Activated naive CD4-positive, alpha-beta T cell treated with anti-CD3 and anti-CD28 coated beads, Interleukin-2, amount 50 U/mL, for 72 hours (primary cell): ENCODE measurements around the gene TMEM267. TPM values are rescaled to one million over a fixed set of nuclear protein-coding genes. Genes with fewer than 3 reads are reported as not detected.
"Not testable (repeated sequence)": the region's sequence is repeated elsewhere in the genome, so short reads cannot be mapped to it uniquely, and the experiment has no call there.

Source experiments
- ATAC-seq, 2 donors: fragments of 150-1000 bp; cut with Tn5 transposase; 2 replicates each; pipeline ENCODE4 v1.10.0; 2021; ENCODE audit warnings: mild to moderate bottlenecking in 2 of 2, moderate library complexity in 2 of 2
- DNase-seq, 2 donors: peaks; one replicate each; pipeline ENCODE4 v3.0.0; 2021 to 2022; ENCODE audit warnings: low spot score in 2 of 2
- H3K27ac Mint-ChIP-seq, 2 donors: one replicate each; pipeline ENCODE4 v1.8.0; 2022; ENCODE audit warnings: mild to moderate bottlenecking in 2 of 2, mixed read lengths in 2 of 2
- H3K36me3 Mint-ChIP-seq, 2 donors: one replicate each; pipeline ENCODE4 v1.8.0; 2022; ENCODE audit warnings: mixed read lengths in 2 of 2
- H3K9me3 Mint-ChIP-seq, 2 donors: one replicate each; pipeline ENCODE4 v1.8.0; 2022; ENCODE audit warnings: mixed read lengths in 2 of 2
- total RNA-seq, 2 donors: library from RNA; stranded (reverse); gene quantifications; one replicate each; pipeline ENCODE4 v1.2.3, GENCODE V29; 2022

TMEM267 gene
- total RNA-seq, 2 donors from 2014 or later = 14.2 to 16.0 TPM

DNA sequence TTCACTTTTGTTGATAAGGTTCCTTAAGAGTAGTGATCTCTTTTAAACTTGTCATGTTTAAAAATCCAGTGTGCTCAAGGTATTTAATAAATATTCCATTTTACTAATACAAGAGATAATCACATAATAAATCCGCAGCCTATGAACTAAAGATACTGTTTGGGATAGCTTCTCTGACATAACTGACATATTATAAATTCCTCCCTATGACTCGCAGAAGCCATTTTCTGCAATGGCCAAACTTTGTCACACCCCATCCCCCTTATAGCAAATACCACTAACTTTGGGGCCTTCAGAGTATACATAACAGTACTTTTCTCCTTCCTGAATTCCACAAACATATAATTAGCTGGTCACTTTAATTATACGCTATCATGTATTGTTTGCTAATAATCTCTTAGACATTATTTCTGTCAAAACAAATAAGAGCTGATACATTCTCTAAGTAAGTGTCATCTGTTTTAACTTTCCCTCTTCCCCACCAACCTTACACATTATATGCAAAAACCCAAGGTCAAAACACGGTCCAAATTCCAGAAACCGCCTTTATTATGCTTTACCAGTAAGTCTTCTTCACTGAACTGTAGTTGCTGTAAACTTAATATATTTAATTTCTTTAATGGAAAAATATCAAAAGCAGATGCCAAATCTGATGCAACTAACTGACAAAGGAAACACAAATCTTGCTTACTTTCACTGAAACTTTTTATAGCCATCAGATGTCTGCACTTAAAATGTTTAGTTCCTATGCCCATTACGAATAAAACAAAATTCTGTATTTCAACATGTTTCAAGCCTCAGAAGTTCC, 971 bp downstream of the TMEM267 start:
- DNase-seq (no peak), ATAC-seq (no peak)
- peaks cover 16 to 21% of the 10 kb centered on the region in 2 donors for H3K36me3 Mint-ChIP-seq
- H3K9me3 Mint-ChIP-seq = no peaks in the 10 kb centered on the region
- H3K27ac Mint-ChIP-seq = peak overlapping the region; percentile 94 to 99

GRCh38 chr5:43469671-43470391, 13.8 kb downstream of the TMEM267 start:
- ATAC-seq (no peak), DNase-seq (no peak)
- Mint-ChIP-seq H3K9me3 (peaks cover 16 to 38% of the 10 kb centered on the region in 2 donors), H3K36me3 (peaks cover 64 to 89% of the 10 kb centered on the region in 2 donors), H3K27ac (no peak overlapping the region)

DNA sequence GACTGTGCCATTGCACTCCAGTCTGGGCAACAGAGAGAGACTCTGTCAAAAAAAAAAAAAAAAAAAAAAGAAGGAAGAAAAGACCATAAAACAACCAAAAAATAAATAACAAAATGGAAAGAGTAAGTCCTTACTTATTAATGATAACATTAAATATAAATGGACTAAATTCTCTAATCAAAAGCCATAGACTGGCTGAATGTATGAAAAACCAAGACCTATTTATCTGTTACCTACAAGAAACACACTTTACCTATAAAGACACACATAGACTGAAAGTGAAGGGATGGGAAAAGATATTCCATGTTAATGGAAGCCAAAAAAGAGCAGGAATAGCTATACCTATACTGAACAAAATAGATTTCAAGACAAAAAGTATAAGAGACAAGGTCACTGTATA, 16.6 kb downstream of the TMEM267 start:
- peaks cover 53 to 81% of the 10 kb centered on the region in 2 donors for H3K36me3 Mint-ChIP-seq
- H3K9me3 Mint-ChIP-seq = peaks cover 16 to 27% of the 10 kb centered on the region in 2 donors
- DNase-seq (no peak), ATAC-seq (no peak)
- peak overlapping the region in 1 of 2 donors; percentile 46 for H3K27ac Mint-ChIP-seq

- H3K9me3 Mint-ChIP-seq = peaks cover 16 to 20% of the 10 kb centered on the region in 2 donors
- not testable (repeated sequence) for H3K27ac Mint-ChIP-seq, ATAC-seq, DNase-seq
- peaks cover 61 to 75% of the 10 kb centered on the region in 2 donors for H3K36me3 Mint-ChIP-seq
Observed at GRCh38 chr5:43465455-43465854, 18.2 kb downstream of the TMEM267 start.

DNA sequence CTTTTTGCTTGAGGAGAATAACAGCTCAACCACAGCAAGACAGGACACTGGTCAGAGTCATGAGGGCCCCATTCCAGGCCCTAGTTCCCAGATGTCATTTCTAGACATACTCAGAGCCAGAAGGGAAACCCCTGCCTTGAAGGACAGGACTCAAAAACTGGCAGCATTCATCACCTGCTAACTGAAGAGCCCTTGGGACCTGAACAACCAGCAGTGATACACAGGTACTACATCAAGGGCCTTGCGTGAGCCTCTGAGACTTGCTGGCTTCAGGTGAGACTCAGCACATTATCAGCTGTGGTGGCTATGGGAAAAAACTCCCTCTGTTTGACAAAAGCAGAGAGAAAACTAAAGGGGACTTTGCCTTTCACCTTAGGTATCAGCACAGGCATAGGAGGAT, 22.6 kb downstream of the TMEM267 start:
- H3K9me3 Mint-ChIP-seq = peaks cover 2 to 21% of the 10 kb centered on the region in 2 donors
- DNase-seq (no peak), ATAC-seq (no peak)
- H3K27ac Mint-ChIP-seq = peak overlapping the region in 1 of 2 donors; percentile 29
- peaks cover 29 to 63% of the 10 kb centered on the region in 2 donors for H3K36me3 Mint-ChIP-seq

GRCh38 chr5:43456556-43456955, 27.1 kb downstream of the TMEM267 start:
- peaks cover 3 to 19% of the 10 kb centered on the region in 2 donors for H3K9me3 Mint-ChIP-seq
- peaks cover 29 to 63% of the 10 kb centered on the region in 2 donors for H3K36me3 Mint-ChIP-seq
- ATAC-seq (no peak), DNase-seq (no peak)
- no peak overlapping the region for H3K27ac Mint-ChIP-seq

DNA sequence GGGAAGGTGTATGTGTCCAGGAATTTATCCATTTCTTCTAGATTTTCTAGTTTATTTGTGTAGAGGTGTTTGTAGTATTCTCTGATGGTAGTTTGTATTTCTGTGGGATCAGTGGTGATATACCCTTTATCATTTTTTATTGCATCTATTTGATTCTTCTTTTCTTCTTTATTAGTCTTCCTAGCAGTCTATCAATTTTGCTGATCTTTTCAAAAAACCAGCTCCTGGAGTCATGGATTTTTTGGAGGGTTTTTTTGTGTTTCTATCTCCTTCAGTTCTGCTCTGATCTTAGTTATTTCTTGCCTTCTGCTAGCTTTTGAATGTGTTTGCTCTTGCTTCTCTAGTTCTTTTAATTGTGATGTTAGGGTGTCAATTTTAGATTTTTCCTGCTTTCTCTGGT, 42.1 kb downstream of the TMEM267 start:
- not testable (repeated sequence) for DNase-seq, ATAC-seq, H3K27ac Mint-ChIP-seq
- peaks cover 40 to 50% of the 10 kb centered on the region in 2 donors for H3K36me3 Mint-ChIP-seq
- H3K9me3 Mint-ChIP-seq = peaks cover 37 to 53% of the 10 kb centered on the region in 2 donors

DNA sequence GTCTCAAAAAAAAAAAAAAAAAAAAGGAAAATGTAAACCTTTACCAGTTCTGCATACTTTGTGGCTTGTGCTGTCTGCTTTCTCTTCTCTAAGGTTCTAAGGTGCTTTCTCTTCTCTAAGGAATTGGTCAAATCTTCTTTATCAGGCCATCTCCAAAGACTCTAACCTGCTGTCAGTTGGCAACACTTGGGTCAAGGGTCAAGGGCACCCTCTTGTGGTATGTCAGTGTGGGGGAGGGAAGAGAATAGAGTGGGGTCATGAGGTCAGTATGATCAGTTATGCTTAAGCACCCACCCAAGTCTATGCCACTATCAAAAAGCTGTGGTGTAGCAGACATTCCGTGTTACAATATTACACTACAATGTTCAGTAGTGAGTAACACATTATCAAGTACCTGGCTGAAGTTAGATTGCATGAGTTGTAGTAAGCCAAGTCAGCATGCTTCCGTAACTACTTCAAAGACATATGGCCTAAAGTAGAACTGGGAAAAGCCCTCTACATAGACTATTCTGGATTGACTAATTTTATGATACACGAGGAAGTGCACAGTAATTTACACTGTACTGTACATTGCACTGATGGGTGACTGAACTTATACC, 46.5 kb downstream of the TMEM267 start:
- no peak for DNase-seq
- peaks cover 21 to 39% of the 10 kb centered on the region in 2 donors for H3K9me3 Mint-ChIP-seq
- no peak for ATAC-seq

DNA sequence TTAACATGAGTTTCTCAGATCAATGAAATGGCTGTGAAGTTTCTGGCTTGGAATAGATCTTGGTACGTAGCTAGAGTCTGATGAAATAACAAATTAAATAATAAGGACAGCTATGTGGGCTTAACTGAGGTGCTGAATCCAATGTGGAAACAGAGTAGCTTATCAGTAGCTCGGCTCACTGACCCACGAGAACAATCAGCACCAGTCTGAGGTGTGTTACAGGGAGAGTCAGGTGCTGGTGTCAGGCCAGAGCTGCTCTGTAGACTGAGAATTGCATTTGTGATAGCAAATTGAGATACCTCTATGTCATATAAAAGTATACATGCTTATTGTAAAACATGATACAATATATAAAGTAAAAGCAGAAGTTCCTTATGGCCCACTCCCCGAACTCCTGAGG, 50.3 kb downstream of the TMEM267 start:
- DNase-seq = no peak
- peaks cover 13% of the 10 kb centered on the region in 2 donors for H3K9me3 Mint-ChIP-seq
- H3K36me3 Mint-ChIP-seq = peaks cover 0 to 10% of the 10 kb centered on the region in 2 donors
- H3K27ac Mint-ChIP-seq = no peak overlapping the region
- ATAC-seq = no peak

More for the DNA sequence above, 46.5 kb downstream of the TMEM267 start:
- Mint-ChIP-seq H3K27ac (no peak overlapping the region), H3K36me3 (peaks cover 12 to 30% of the 10 kb centered on the region in 2 donors)

DNA sequence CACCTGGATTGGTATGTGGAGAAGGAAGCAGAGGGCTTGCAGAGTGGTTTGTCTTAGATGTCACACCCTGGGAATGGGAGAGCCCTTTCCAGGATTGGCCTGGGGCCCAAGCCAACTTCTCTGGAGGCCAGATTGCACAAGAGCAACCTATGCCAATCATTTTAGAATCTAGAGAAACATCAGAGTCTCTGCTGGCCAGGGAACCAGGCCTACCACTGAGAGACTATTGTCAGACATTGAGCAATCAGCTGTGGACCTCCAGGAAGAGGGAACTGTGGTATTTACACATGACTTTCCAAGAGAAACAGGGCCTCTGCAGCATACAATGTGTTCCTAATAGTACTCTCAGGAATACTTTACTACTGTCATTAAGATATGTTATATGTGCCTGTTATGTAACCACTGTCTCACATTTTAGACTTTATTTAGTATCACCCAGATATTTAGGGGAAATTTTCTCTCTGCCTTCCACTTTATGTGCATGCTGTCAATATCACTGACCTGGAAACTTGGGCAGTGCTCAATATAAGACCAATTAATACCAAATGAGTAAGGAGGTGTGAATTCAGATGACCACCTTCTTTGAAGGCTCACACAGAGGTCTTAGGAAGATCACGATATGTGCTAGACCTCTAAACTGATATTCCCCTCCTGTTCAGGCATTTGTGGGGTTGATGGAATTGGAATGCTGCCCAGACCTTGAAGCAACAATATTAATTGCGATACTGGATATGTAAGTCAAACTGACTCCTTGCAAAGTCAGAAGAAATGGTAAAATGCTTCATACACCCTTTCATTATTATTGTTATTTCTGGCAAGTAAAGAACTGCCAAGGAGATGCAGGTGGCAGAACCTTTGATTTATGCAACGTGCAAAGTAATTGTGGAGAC, 50.9 kb downstream of the TMEM267 start:
- peaks cover 0 to 7% of the 10 kb centered on the region in 2 donors for H3K36me3 Mint-ChIP-seq
- ATAC-seq = no peak
- peaks cover 8% of the 10 kb centered on the region in 2 donors for H3K9me3 Mint-ChIP-seq

DNA sequence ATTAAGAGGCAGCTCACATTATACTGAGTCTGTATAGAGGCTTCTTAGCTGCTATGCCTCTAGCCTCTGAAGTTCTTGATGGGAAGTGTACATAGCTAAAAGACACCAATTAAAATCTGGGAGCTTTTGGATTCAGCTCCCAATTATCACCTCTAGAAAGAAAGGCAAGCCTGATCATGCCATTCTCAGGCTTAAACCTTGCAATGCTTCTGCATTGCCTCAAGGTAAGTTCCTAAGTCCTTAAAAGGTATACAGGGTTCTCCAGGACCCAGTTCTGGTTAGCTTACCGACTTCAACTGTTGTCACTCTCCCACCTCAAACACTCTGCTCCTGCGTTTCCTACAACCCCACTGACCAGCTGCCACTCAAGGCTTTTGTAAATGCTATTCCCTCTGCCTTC, 54.0 kb downstream of the TMEM267 start:
- Mint-ChIP-seq H3K9me3 (no peaks in the 10 kb centered on the region), H3K36me3 (no peaks in the 10 kb centered on the region), H3K27ac (peak overlapping the region in 1 of 2 donors; percentile 18)
- ATAC-seq (no peak), DNase-seq (no peak)

More for the DNA sequence above, 50.9 kb downstream of the TMEM267 start:
- DNase-seq = no peak
- H3K27ac Mint-ChIP-seq = no peak overlapping the region

- Mint-ChIP-seq H3K27ac (no peak overlapping the region), H3K36me3 (no peaks in the 10 kb centered on the region), H3K9me3 (no peaks in the 10 kb centered on the region)
- DNase-seq (no peak), ATAC-seq (no peak)
Observed at GRCh38 chr5:43429016-43429415, 54.6 kb downstream of the TMEM267 start.

GRCh38 chr5:43427306-43427705, 56.4 kb downstream of the TMEM267 start:
- ATAC-seq = no peak
- H3K9me3 Mint-ChIP-seq = no peaks in the 10 kb centered on the region
- H3K36me3 Mint-ChIP-seq = no peaks in the 10 kb centered on the region
- no peak for DNase-seq
- H3K27ac Mint-ChIP-seq = no peak overlapping the region

DNA sequence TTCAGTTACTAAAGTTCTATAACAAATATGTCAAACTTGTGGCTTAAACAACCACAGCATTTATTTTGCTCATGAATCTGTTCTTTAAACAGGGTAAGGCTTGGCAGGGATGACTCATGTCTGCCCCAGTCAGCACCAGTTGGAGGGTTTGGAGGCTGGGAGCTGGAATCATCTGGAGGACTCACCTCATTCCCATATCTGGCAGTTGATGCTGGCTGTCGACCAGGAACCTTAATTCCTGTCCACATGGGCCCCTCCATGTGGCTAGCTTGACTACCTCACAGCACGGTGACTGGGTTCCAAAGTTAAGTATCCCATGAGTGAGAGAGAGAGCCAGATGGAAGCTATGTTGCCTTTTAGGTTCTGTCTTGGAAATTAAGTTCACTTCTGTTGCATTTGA, 57.7 kb downstream of the TMEM267 start:
- H3K9me3 Mint-ChIP-seq = no peaks in the 10 kb centered on the region
- DNase-seq = no peak
- no peaks in the 10 kb centered on the region for H3K36me3 Mint-ChIP-seq
- ATAC-seq = no peak
- peak overlapping the region in 1 of 2 donors; percentile 73 for H3K27ac Mint-ChIP-seq

GRCh38 chr5:43423086-43423485, 60.6 kb downstream of the TMEM267 start:
- not testable (repeated sequence) for H3K36me3 Mint-ChIP-seq, ATAC-seq, H3K27ac Mint-ChIP-seq, DNase-seq, H3K9me3 Mint-ChIP-seq

- DNase-seq = no peak
- no peak for ATAC-seq
- Mint-ChIP-seq H3K36me3 (no peaks in the 10 kb centered on the region), H3K27ac (no peak overlapping the region), H3K9me3 (no peaks in the 10 kb centered on the region)
Observed at GRCh38 chr5:43422143-43422542, 61.5 kb downstream of the TMEM267 start.
